BJ (cell line): ENCODE data around the gene WHRN. TPM values are rescaled to one million over a fixed set of nuclear protein-coding genes. Genes with fewer than 3 reads are reported as not detected.

Experiments
- CTCF ChIA-PET: fragments of 350-600 bp; formaldehyde crosslinking; extraction: SDS; loops from one replicate; lab custom pipeline; 2021; ENCODE audit warnings: antibody characterized with exemption, inconsistent platforms; lab: Yijun Ruan, JAX
- POLR2A ChIA-PET: fragments of 300-600 bp; sonication (Branson Sonifier 250); formaldehyde crosslinking; extraction: SDS; loops from one replicate; lab custom pipeline; 2021; ENCODE audit warnings: antibody characterized with exemption; lab: Charles Lee
- DNase-seq: peaks from one replicate; pipeline ENCODE4 v3.0.0-alpha.2; 2011; ENCODE audit warnings: low read depth
- H3K27me3 ChIP-seq: 2 replicates; pipeline ENCODE4 v1.6.0; 2011; ENCODE audit warnings: low read length; ENCODE audit not compliant: control insufficient read depth, insufficient read depth
- H3K36me3 ChIP-seq: 2 replicates; pipeline ENCODE4 v1.5.1; 2011; ENCODE audit warnings: low read length; ENCODE audit not compliant: control insufficient read depth, insufficient read depth
- H3K4me3 ChIP-seq: 2 replicates; pipeline ENCODE4 v1.5.1; 2011; ENCODE audit warnings: low read depth, mild to moderate bottlenecking, control low read depth, low read length
- CTCF ChIP-seq: IDR thresholded peaks from 2 replicates; pipeline ENCODE4 v1.5.1; 2011; ENCODE audit warnings: low read depth, mild to moderate bottlenecking, control low read depth, inconsistent platforms, low read length, moderate library complexity; ENCODE audit not compliant: insufficient read depth
- polyA plus RNA-seq: library from polyadenylated mRNA; depleted of rRNA; stranded (reverse); fragments of >200 nt; gene quantifications from 2 replicates; pipeline ENCODE4 v1.2.3, GENCODE V29; 2011

The WHRN gene
- polyA plus RNA-seq, 1 experiment, result 1.5 TPM

- ChIA-PET POLR2A (no interaction called here), CTCF (interaction anchor here (1.1 to 1.4 kb wide), 2 partner anchors 17 to 31 kb away, joined by 3 to 4 read pairs; no protein-coding TSS in a partner anchor)
- no peak for DNase-seq
- H3K27me3 ChIP-seq, result no peaks in the 10 kb centered on the region
- H3K36me3 ChIP-seq, result peaks cover 18% of the 10 kb centered on the region
- TF ChIP-seq CTCF, result no peak
- no peak overlapping the region for H3K4me3 ChIP-seq
Observed at GRCh38 chr9:114369216-114370130, 135.8 kb downstream of the WHRN start.

- Histone ChIP-seq H3K27me3 (no peaks in the 10 kb centered on the region), H3K4me3 (no peak overlapping the region), H3K36me3 (peaks cover 14% of the 10 kb centered on the region)
- no peak for TF ChIP-seq CTCF
- CTCF ChIA-PET, result interaction anchor here (1.4 kb wide), 1 partner anchor 30 kb away, joined by 4 read pairs; no protein-coding TSS in a partner anchor
- DNase-seq, result no peak
- POLR2A ChIA-PET, result no interaction called here
Observed at GRCh38 chr9:114367772-114368569, 137.3 kb downstream of the WHRN start.

GRCh38 chr9:114367366-114367765 is 137.9 kb downstream of the WHRN start:
- Histone ChIP-seq H3K36me3 (peaks cover 14% of the 10 kb centered on the region), H3K4me3 (no peak overlapping the region), H3K27me3 (no peaks in the 10 kb centered on the region)
- no peak for TF ChIP-seq CTCF
- DNase-seq, result no peak
- ChIA-PET CTCF (no interaction called here), POLR2A (no interaction called here)

- POLR2A ChIA-PET, result interaction anchor here (0.6 kb wide), 1 partner anchor 67 kb away, joined by 3 read pairs; no protein-coding TSS in a partner anchor
- peaks cover 18% of the 10 kb centered on the region for H3K36me3 ChIP-seq
- CTCF ChIA-PET, result no interaction called here
- H3K4me3 ChIP-seq, result no peak overlapping the region
- no peaks in the 10 kb centered on the region for H3K27me3 ChIP-seq
- no peak for TF ChIP-seq CTCF
- DNase-seq, result peak; percentile 88
Observed at GRCh38 chr9:114366334-114367128, 138.7 kb downstream of the WHRN start.
